Right lobe of liver (tissue), 6 donors: Measurements from ENCODE around the gene ANO9. TPM values are rescaled to one million over a fixed set of nuclear protein-coding genes. Genes with fewer than 3 reads are reported as not detected.
"Not testable (repeated sequence)": the region's sequence is repeated elsewhere in the genome, so short reads cannot be mapped to it uniquely, and the experiment has no call there.

Experiments
- ATAC-seq, 4 donors: fragments of 200-7000 bp; cut with Tn5 transposase; one replicate each; pipeline ENCODE4 v1.9.1; 2020; ENCODE audit warnings: mild to moderate bottlenecking in 4 of 4, moderate library complexity in 4 of 4
- DNase-seq, 3 donors: peaks; one replicate each; pipeline ENCODE4 v3.0.0-alpha.2; 2020
- H3K27ac ChIP-seq, 3 donors: fragments of 200-600 bp; one replicate each; pipeline ENCODE4 v1.8.0; 2022
- H3K27me3 ChIP-seq, 2 donors: fragments of 200-600 bp; one replicate each; pipeline ENCODE4 v1.8.0; 2022
- H3K36me3 ChIP-seq, 4 donors: fragments of 200-600 bp; sonication (generic) in 1 of 4; one replicate each; pipeline versions ENCODE4 v1.5.1 to v1.8.0; 2017 to 2022; ENCODE audit warnings: control low read depth in 1 of 4
- H3K4me1 ChIP-seq, 4 donors: fragments of 200-600 bp; sonication (generic) in 1 of 4; one replicate each; pipeline versions ENCODE4 v1.5.1 to v1.8.0; 2017 to 2022; ENCODE audit warnings: control low read depth in 1 of 4
- H3K4me3 ChIP-seq, 3 donors: fragments of 200-600 bp; one replicate each; pipeline ENCODE4 v1.8.0; 2022
- H3K9me3 ChIP-seq, 4 donors: fragments of 200-600 bp; sonication (generic) in 1 of 4; one replicate each; pipeline versions ENCODE4 v1.5.1 to v1.8.0; 2017 to 2022; ENCODE audit warnings: control low read depth in 1 of 4
- POLR2A ChIP-seq: fragments of 450-650 bp; IDR thresholded peaks from one replicate; pipeline ENCODE4 v1.6.1; 2017; ENCODE audit warnings: antibody characterized with exemption, mild to moderate bottlenecking
- WGBS: methylation state at CpG from one replicate; pipeline ENCODE4 v1.1.6; 2018; ENCODE audit warnings: low coverage, low lambda C conversion rate; ENCODE audit not compliant: insufficient coverage; ENCODE audit errors: missing lambda C conversion rate; 5-methylcytosine and 5-hydroxymethylcytosine counted together
- intact Hi-C, 2 donors: fragments of 100-400 bp; cut with DNase I; formaldehyde crosslinking; loops; one replicate each; pipeline versions ENCODE4 v1.11.2 to v1.14.1; 2022
- total RNA-seq, 6 experiments: library from RNA; depleted of rRNA in 2 of 6; stranded (reverse); fragments of >200 nt in 2 of 6; fragmentation: NEBNext Ultra II Directional in 3 of 6; extraction: Animal tissue kit (Norgen Biotek cat#: 25700) in 3 of 6; gene quantifications; one replicate each; pipeline versions ENCODE4 v1.1.0 to v1.2.4, GENCODE V29; 2016 to 2023
- TF ChIP-seq, protein P1 (sequence below), 4 donors: fragments of 200-600 bp in 3 of 4; fragments of 450-650 bp in 1 of 4; IDR thresholded peaks; one replicate each; pipeline versions ENCODE4 v1.5.1 to v1.8.0; 2016 to 2022; ENCODE audit warnings: antibody characterized with exemption in 4 of 4, mild to moderate bottlenecking in 2 of 4
- donor health status: DM: no; HTN: yes; CAD: no.
- donor health status: DM: no; HTN: no; CAD: no.
- donor health status: DM: no; HTN: no; CAD: no.
- donor health status: DM: no; HTN: yes; CAD: no.
- donor health status: DM: no; HTN: yes; CAD: no.

ANO9 gene
- total RNA-seq, 6 experiments from 2014 or later, result 0.09 to 1.0 (median 0.28) TPM; not detected in 1

- intact Hi-C loops, result no loop called here
- TF ChIP-seq, protein P1, sequence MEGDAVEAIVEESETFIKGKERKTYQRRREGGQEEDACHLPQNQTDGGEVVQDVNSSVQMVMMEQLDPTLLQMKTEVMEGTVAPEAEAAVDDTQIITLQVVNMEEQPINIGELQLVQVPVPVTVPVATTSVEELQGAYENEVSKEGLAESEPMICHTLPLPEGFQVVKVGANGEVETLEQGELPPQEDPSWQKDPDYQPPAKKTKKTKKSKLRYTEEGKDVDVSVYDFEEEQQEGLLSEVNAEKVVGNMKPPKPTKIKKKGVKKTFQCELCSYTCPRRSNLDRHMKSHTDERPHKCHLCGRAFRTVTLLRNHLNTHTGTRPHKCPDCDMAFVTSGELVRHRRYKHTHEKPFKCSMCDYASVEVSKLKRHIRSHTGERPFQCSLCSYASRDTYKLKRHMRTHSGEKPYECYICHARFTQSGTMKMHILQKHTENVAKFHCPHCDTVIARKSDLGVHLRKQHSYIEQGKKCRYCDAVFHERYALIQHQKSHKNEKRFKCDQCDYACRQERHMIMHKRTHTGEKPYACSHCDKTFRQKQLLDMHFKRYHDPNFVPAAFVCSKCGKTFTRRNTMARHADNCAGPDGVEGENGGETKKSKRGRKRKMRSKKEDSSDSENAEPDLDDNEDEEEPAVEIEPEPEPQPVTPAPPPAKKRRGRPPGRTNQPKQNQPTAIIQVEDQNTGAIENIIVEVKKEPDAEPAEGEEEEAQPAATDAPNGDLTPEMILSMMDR (IDR thresholded peaks at IDR 0.05), result no peak
- TF ChIP-seq POLR2A, result no peak
- no peaks in the 10 kb centered on the region for H3K9me3 ChIP-seq
- peak overlapping the region in 2 of 3 donors; percentile 62 to 71 for H3K27ac ChIP-seq
- WGBS, result no CpG with 5 or more reads among the region's 5 CpGs
- no peaks in the 10 kb centered on the region for H3K27me3 ChIP-seq
- ATAC-seq (no peak), DNase-seq (peak in 2 of 3 donors; percentile 19 to 47)
- peaks cover 0 to 8% (median 0%) of the 10 kb centered on the region in 4 donors for H3K4me1 ChIP-seq
- no peaks in the 10 kb centered on the region for H3K36me3 ChIP-seq
- H3K4me3 ChIP-seq, result peak overlapping the region in 1 of 3 donors; percentile 60
Observed at GRCh38 chr11:415640-416041, 26.2 kb downstream of the ANO9 start.

- ATAC-seq (no peak), DNase-seq (peak in 2 of 3 donors; percentile 22 to 49)
- Histone ChIP-seq H3K27ac (no peak overlapping the region), H3K9me3 (no peaks in the 10 kb centered on the region), H3K36me3 (no peaks in the 10 kb centered on the region), H3K4me1 (peaks cover 0 to 14% (median 2%) of the 10 kb centered on the region in 4 donors), H3K27me3 (no peaks in the 10 kb centered on the region), H3K4me3 (peak overlapping the region in 2 of 3 donors; percentile 27 to 38)
- intact Hi-C loops, result no loop called here
- TF ChIP-seq POLR2A, result no peak
- TF ChIP-seq, protein P1 (IDR thresholded peaks at IDR 0.05), result no peak
- WGBS, result 49% methylated on average over 6 of the region's 9 CpGs
Observed at GRCh38 chr11:414318-414857, 27.4 kb downstream of the ANO9 start.

GRCh38 chr11:413120-414081 lies 28.4 kb downstream of the ANO9 start:
- Histone ChIP-seq H3K4me3 (no peak overlapping the region), H3K9me3 (no peaks in the 10 kb centered on the region), H3K27me3 (no peaks in the 10 kb centered on the region), H3K27ac (no peak overlapping the region), H3K4me1 (peaks cover 0 to 24% (median 7%) of the 10 kb centered on the region in 4 donors), H3K36me3 (no peaks in the 10 kb centered on the region)
- 44% methylated on average over 5 of the region's 14 CpGs for WGBS
- TF ChIP-seq, protein P1 (IDR thresholded peaks at IDR 0.05), result no peak
- no peak for TF ChIP-seq POLR2A
- DNase-seq (peak in 1 of 3 donors; percentile 37), ATAC-seq (no peak)
- intact Hi-C loops, result no loop called here

DNA sequence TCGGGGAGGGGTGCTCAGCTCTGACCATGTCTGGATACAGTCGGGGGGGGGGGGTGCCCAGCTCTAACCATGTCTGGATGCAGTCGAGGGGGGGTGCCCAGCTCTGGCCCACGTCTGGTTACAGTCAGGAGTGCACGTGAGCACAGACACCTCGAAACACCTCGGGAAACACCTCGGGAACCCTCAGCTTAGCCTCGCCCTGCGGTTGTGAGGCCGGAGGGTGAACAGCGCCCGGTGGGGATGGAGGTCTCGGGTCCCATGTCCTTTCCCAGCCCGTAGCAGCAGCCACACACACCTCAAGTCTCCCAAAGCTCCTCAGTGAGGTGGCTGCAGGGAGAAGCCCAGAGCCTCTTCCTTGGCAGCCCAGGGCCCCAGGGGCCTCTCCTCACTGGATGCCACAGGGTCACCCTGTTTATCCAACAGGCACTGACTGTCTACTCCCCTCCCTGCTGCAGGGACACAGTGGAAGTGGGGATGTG lies 29.1 kb downstream of the ANO9 start:
- intact Hi-C loops, result no loop called here
- Histone ChIP-seq H3K4me1 (peaks cover 0 to 31% (median 11%) of the 10 kb centered on the region in 4 donors), H3K9me3 (no peaks in the 10 kb centered on the region), H3K27ac (no peak overlapping the region), H3K36me3 (no peaks in the 10 kb centered on the region), H3K27me3 (no peaks in the 10 kb centered on the region), H3K4me3 (no peak overlapping the region)
- WGBS, result no CpG with 5 or more reads among the region's 15 CpGs
- TF ChIP-seq POLR2A, result no peak
- TF ChIP-seq, protein P1 (IDR thresholded peaks at IDR 0.05), result no peak
- peak in 1 of 3 donors; percentile 49 for DNase-seq
- ATAC-seq, result no peak

DNA sequence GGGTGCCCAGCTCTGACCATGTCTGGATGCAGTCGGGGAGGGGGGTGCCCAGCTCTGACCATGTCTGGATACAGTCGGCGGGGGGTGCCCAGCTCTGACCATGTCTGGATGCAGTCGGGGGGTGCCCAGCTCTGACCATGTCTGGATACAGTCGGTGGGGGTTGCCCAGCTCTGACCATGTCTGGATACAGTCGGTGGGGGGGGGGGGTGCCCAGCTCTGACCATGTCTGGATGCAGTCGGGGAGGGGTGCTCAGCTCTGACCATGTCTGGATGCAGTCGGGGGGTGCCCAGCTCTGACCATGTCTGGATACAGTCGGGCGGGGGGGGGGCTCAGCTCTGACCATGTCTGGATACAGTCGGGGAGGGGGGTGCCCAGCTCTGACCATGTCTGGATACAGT lies 30.3 kb downstream of the ANO9 start:
- H3K4me1 ChIP-seq, result peaks cover 0 to 31% (median 13%) of the 10 kb centered on the region in 4 donors
- WGBS, result 70% methylated on average over 2 of the region's 11 CpGs
- H3K36me3 ChIP-seq, H3K9me3 ChIP-seq, H3K27ac ChIP-seq, H3K27me3 ChIP-seq, intact Hi-C loops, H3K4me3 ChIP-seq, ATAC-seq: not testable (repeated sequence)
- DNase-seq, result peak in 2 of 3 donors; percentile 34 to 44

GRCh38 chr11:410711-411110 lies 31.1 kb downstream of the ANO9 start:
- intact Hi-C loops, H3K27ac ChIP-seq, ATAC-seq, H3K4me3 ChIP-seq, H3K36me3 ChIP-seq, H3K27me3 ChIP-seq, H3K9me3 ChIP-seq, DNase-seq: not testable (repeated sequence)
- 40% methylated on average over 1 of the region's 13 CpGs for WGBS
- H3K4me1 ChIP-seq, result peaks cover 0 to 37% (median 17%) of the 10 kb centered on the region in 4 donors
